ENCODE data around the gene GBF1. TPM values are rescaled to one million over a fixed set of nuclear protein-coding genes. Genes with fewer than 3 reads are reported as not detected.

Gene GBF1
- total RNA-seq, 4 donors from 2014 or later = 73.4 to 98.5 (median 95.8) TPM

GRCh38 chr10:102398172-102399020 is 153.1 kb downstream of the GBF1 start:
- TF ChIP-seq, protein P1, sequence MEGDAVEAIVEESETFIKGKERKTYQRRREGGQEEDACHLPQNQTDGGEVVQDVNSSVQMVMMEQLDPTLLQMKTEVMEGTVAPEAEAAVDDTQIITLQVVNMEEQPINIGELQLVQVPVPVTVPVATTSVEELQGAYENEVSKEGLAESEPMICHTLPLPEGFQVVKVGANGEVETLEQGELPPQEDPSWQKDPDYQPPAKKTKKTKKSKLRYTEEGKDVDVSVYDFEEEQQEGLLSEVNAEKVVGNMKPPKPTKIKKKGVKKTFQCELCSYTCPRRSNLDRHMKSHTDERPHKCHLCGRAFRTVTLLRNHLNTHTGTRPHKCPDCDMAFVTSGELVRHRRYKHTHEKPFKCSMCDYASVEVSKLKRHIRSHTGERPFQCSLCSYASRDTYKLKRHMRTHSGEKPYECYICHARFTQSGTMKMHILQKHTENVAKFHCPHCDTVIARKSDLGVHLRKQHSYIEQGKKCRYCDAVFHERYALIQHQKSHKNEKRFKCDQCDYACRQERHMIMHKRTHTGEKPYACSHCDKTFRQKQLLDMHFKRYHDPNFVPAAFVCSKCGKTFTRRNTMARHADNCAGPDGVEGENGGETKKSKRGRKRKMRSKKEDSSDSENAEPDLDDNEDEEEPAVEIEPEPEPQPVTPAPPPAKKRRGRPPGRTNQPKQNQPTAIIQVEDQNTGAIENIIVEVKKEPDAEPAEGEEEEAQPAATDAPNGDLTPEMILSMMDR (IDR thresholded peaks at IDR 0.05) = no peak
- no peak for TF ChIP-seq POLR2A (IDR thresholded peaks at IDR 0.05)
- Histone ChIP-seq H3K36me3 (peaks cover 0 to 24% (median 0%) of the 10 kb centered on the region in 3 donors), H3K27me3 (no peaks in the 10 kb centered on the region), H3K9me3 (no peaks in the 10 kb centered on the region), H3K4me3 (peak overlapping the region in 1 of 4 donors; percentile 61), H3K4me1 (peaks cover 0 to 40% (median 26%) of the 10 kb centered on the region in 4 donors), H3K27ac (peak overlapping the region in 3 of 4 donors; percentile 19 to 86 (median 86))
- peak in 1 of 3 donors; percentile 50 for DNase-seq

GRCh38 chr10:102399217-102400021 is 154.1 kb downstream of the GBF1 start:
- TF ChIP-seq, protein P1 (IDR thresholded peaks at IDR 0.05) = peak; percentile 87 to 99 (median 97)
- TF ChIP-seq POLR2A (IDR thresholded peaks at IDR 0.05) = peak in 1 of 2 donors; percentile 58

DNA sequence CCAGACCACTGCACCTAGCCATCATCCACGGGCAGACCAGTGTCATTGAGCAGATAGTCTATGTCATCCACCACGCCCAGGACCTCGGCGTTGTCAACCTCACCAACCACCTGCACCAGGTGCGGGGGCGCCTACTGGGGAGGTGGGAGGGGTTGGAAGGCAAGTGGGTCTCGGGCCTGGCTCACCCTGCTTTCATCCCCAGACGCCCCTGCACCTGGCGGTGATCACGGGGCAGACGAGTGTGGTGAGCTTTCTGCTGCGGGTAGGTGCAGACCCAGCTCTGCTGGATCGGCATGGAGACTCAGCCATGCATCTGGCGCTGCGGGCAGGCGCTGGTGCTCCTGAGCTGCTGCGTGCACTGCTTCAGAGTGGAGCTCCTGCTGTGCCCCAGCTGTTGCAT is 154.7 kb downstream of the GBF1 start:
- DNase-seq = no peak
- H3K27me3 ChIP-seq = no peaks in the 10 kb centered on the region
- H3K27ac ChIP-seq = peak overlapping the region in 3 of 4 donors; percentile 86 to 90 (median 86)
- H3K4me3 ChIP-seq = peak overlapping the region in 1 of 4 donors; percentile 61
- no peak for TF ChIP-seq POLR2A (IDR thresholded peaks at IDR 0.05)
- TF ChIP-seq, protein P1 (IDR thresholded peaks at IDR 0.05) = no peak
- H3K9me3 ChIP-seq = no peaks in the 10 kb centered on the region
- H3K36me3 ChIP-seq = peaks cover 0 to 24% (median 0%) of the 10 kb centered on the region in 3 donors
- H3K4me1 ChIP-seq = peaks cover 0 to 36% (median 24%) of the 10 kb centered on the region in 4 donors

More at GRCh38 chr10:102399217-102400021, 154.1 kb downstream of the GBF1 start:
- H3K27me3 ChIP-seq = no peaks in the 10 kb centered on the region
- peaks cover 0 to 36% (median 24%) of the 10 kb centered on the region in 4 donors for H3K4me1 ChIP-seq
- no peaks in the 10 kb centered on the region for H3K9me3 ChIP-seq
- H3K36me3 ChIP-seq = peaks cover 0 to 24% (median 0%) of the 10 kb centered on the region in 3 donors
- peak; percentile 88 to 96 (median 93) for DNase-seq
- H3K4me3 ChIP-seq = peak overlapping the region; percentile 61 to 70 (median 64)
- peak overlapping the region; percentile 86 to 90 (median 88) for H3K27ac ChIP-seq

GRCh38 chr10:102400598-102401341 is 155.4 kb downstream of the GBF1 start:
- DNase-seq = no peak
- H3K4me1 ChIP-seq = peaks cover 0 to 35% (median 23%) of the 10 kb centered on the region in 4 donors

More at GRCh38 chr10:102400598-102401341, 155.4 kb downstream of the GBF1 start:
- TF ChIP-seq POLR2A (IDR thresholded peaks at IDR 0.05) = no peak
- TF ChIP-seq, protein P1 (IDR thresholded peaks at IDR 0.05) = no peak
- H3K4me3 ChIP-seq = no peak overlapping the region
- no peak overlapping the region for H3K27ac ChIP-seq
- H3K36me3 ChIP-seq = peaks cover 0 to 24% (median 0%) of the 10 kb centered on the region in 3 donors
- H3K9me3 ChIP-seq = no peaks in the 10 kb centered on the region
- H3K27me3 ChIP-seq = no peaks in the 10 kb centered on the region

Measured in Peyer's patch (tissue), 4 donors.